Mesenchymal stem cell (in vitro differentiated cells and primary cell): ENCODE data around the gene EBP.

ENCODE experiments used
- DNase-seq: peaks from one replicate; pipeline ENCODE4 v3.0.0-alpha.2; 2013
- H2AFZ ChIP-seq: one replicate; pipeline ENCODE4 v1.6.1; 2013; ENCODE audit warnings: low read depth, mild to moderate bottlenecking, control low read depth, inconsistent platforms, low read length, moderate library complexity
- H2AK5ac ChIP-seq: 2 replicates; pipeline ENCODE4 v1.6.1; 2013; ENCODE audit warnings: low read length, moderate library complexity, mild to moderate bottlenecking, inconsistent platforms; ENCODE audit not compliant: severe bottlenecking
- H2BK120ac ChIP-seq: one replicate; pipeline ENCODE4 v1.6.1; 2013; ENCODE audit warnings: low read depth, mild to moderate bottlenecking, inconsistent platforms, low read length, moderate library complexity
- H2BK12ac ChIP-seq, 2 experiments: one replicate each; pipeline ENCODE4 v1.6.1; 2013; ENCODE audit warnings: inconsistent platforms in 2 of 2, low read length in 2 of 2, mild to moderate bottlenecking in 2 of 2, moderate library complexity in 2 of 2, control low read depth in 1 of 2
- H2BK15ac ChIP-seq: one replicate; pipeline ENCODE4 v1.6.1; 2013; ENCODE audit warnings: mild to moderate bottlenecking, low read depth, inconsistent platforms; ENCODE audit not compliant: poor library complexity, severe bottlenecking
- H2BK5ac ChIP-seq: 2 replicates; pipeline ENCODE4 v1.6.1; 2013; ENCODE audit warnings: low read depth, mild to moderate bottlenecking, low read length, control low read depth, inconsistent platforms; ENCODE audit not compliant: poor library complexity, severe bottlenecking
- H3K14ac ChIP-seq, 2 experiments: one replicate each; pipeline ENCODE4 v1.6.1; 2013; ENCODE audit warnings: inconsistent platforms in 2 of 2, low read length in 2 of 2, control low read depth in 1 of 2, mild to moderate bottlenecking in 1 of 2, moderate library complexity in 1 of 2
- H3K18ac ChIP-seq, 2 experiments: one replicate each; pipeline ENCODE4 v1.6.1; 2013; ENCODE audit warnings: inconsistent platforms in 2 of 2, low read length in 2 of 2, control low read depth in 1 of 2, low read depth in 1 of 2, mild to moderate bottlenecking in 1 of 2
- H3K23ac ChIP-seq, 2 experiments: one replicate each; pipeline ENCODE4 v1.6.1; 2013; ENCODE audit warnings: inconsistent platforms in 2 of 2, low read length in 2 of 2, mild to moderate bottlenecking in 2 of 2, moderate library complexity in 2 of 2, control low read depth in 1 of 2
- H3K27ac ChIP-seq: 2 replicates; pipeline ENCODE4 v1.5.1; 2013; ENCODE audit warnings: mild to moderate bottlenecking, moderate library complexity, low read length, control low read depth, inconsistent platforms; ENCODE audit not compliant: poor library complexity, severe bottlenecking
- H3K27me3 ChIP-seq, 2 experiments: 2 replicates each; pipeline versions ENCODE4 v1.6.1 to v1.7.0; 2013; ENCODE audit warnings: low read length in 2 of 2, mild to moderate bottlenecking in 2 of 2, moderate library complexity in 2 of 2, control low read depth in 1 of 2, inconsistent platforms in 1 of 2; ENCODE audit not compliant: control insufficient read depth in 1 of 2, insufficient read depth in 1 of 2
- H3K36me3 ChIP-seq, 2 experiments: 2 replicates each; pipeline versions ENCODE4 v1.6.1 to v1.7.0; 2013; ENCODE audit warnings: low read length in 2 of 2, control low read depth in 1 of 2, inconsistent platforms in 1 of 2, low read depth in 1 of 2, mild to moderate bottlenecking in 1 of 2; ENCODE audit not compliant: insufficient read depth in 2 of 2, control insufficient read depth in 1 of 2
- H3K4ac ChIP-seq, 2 experiments: one replicate each; pipeline ENCODE4 v1.6.1; 2013; ENCODE audit warnings: inconsistent platforms in 2 of 2, low read length in 2 of 2, mild to moderate bottlenecking in 2 of 2, moderate library complexity in 2 of 2, control low read depth in 1 of 2, low read depth in 1 of 2
- H3K4me1 ChIP-seq: 2 replicates; pipeline ENCODE4 v1.6.1; 2013; ENCODE audit warnings: low read depth, low read length, control low read depth; ENCODE audit not compliant: control insufficient read depth, insufficient read depth
- H3K4me2 ChIP-seq: 2 replicates; pipeline ENCODE4 v1.6.1; 2013; ENCODE audit warnings: low read length, mild to moderate bottlenecking, inconsistent platforms; ENCODE audit not compliant: poor library complexity, severe bottlenecking
- H3K4me3 ChIP-seq, 2 experiments: 2 replicates each; pipeline versions ENCODE4 v1.5.1 to v1.7.0; 2013; ENCODE audit warnings: low read length in 2 of 2, mild to moderate bottlenecking in 2 of 2, control low read depth in 1 of 2, low read depth in 1 of 2; ENCODE audit not compliant: insufficient read depth in 1 of 2
- H3K79me1 ChIP-seq: replicated peaks from 2 replicates; pipeline ENCODE4 v1.6.1; 2013; ENCODE audit warnings: mild to moderate bottlenecking, control low read depth, low read length, inconsistent platforms; ENCODE audit not compliant: poor library complexity, severe bottlenecking
- H3K9ac ChIP-seq: 2 replicates; pipeline ENCODE4 v1.7.0; 2013; ENCODE audit warnings: mild to moderate bottlenecking, low read length, moderate library complexity
- H3K9me3 ChIP-seq: 2 replicates; pipeline ENCODE4 v1.7.0; 2013; ENCODE audit warnings: mild to moderate bottlenecking, low read length; ENCODE audit not compliant: control insufficient read depth
- H4K8ac ChIP-seq: one replicate; pipeline ENCODE4 v1.6.1; 2013; ENCODE audit warnings: inconsistent platforms, mild to moderate bottlenecking, low read length, moderate library complexity
- H4K91ac ChIP-seq: one replicate; pipeline ENCODE4 v1.6.1; 2013; ENCODE audit warnings: mild to moderate bottlenecking, low read length, inconsistent platforms
- WGBS: methylation state at CpG from one replicate; pipeline ENCODE4 v1.1.7; 2013; ENCODE audit warnings: mixed read lengths; 5-methylcytosine and 5-hydroxymethylcytosine counted together

The EBP gene

GRCh38 chrX:48520455-48520854 lies 1.2 kb upstream of the EBP start:
- DNase-seq, result no peak
- H2BK12ac ChIP-seq, result no peak overlapping the region
- H3K4ac ChIP-seq, result peak overlapping the region in 1 of 2 experiments; percentile 58
- H2BK15ac ChIP-seq, result no peak overlapping the region
- no peak overlapping the region for H3K9ac ChIP-seq
- H4K8ac ChIP-seq, result no peak overlapping the region
- H3K79me1 ChIP-seq, result peaks cover 4% of the 10 kb centered on the region
- no peak overlapping the region for H3K18ac ChIP-seq
- no peak overlapping the region for H2AK5ac ChIP-seq
- peaks cover 12 to 18% of the 10 kb centered on the region in 2 experiments for H3K36me3 ChIP-seq
- H2BK120ac ChIP-seq, result no peak overlapping the region
- H3K4me1 ChIP-seq, result peaks cover 2% of the 10 kb centered on the region
- H3K14ac ChIP-seq, result no peak overlapping the region
- H2AFZ ChIP-seq, result no peak overlapping the region
- no peaks in the 10 kb centered on the region for H3K9me3 ChIP-seq
- WGBS, result no CpG with 5 or more reads among the region's 2 CpGs
- no peak overlapping the region for H3K4me3 ChIP-seq
- no peak overlapping the region for H3K4me2 ChIP-seq
- H2BK5ac ChIP-seq, result no peak overlapping the region
- no peak overlapping the region for H4K91ac ChIP-seq
- no peaks in the 10 kb centered on the region for H3K27me3 ChIP-seq
- H3K23ac ChIP-seq, result no peak overlapping the region
- no peak overlapping the region for H3K27ac ChIP-seq

GRCh38 chrX:48520976-48521352 lies 644 bp upstream of the EBP start:
- Histone ChIP-seq H3K4me2 (peak overlapping the region; percentile 74), H2AK5ac (no peak overlapping the region), H4K91ac (no peak overlapping the region), H3K18ac (no peak overlapping the region), H3K23ac (no peak overlapping the region), H3K14ac (no peak overlapping the region), H3K27ac (no peak overlapping the region), H2BK15ac (no peak overlapping the region), H2BK120ac (no peak overlapping the region), H3K4me3 (peak overlapping the region in 1 of 2 experiments; percentile 76), H3K36me3 (peaks cover 11 to 13% of the 10 kb centered on the region in 2 experiments), H2BK12ac (no peak overlapping the region), H3K9me3 (no peaks in the 10 kb centered on the region), H3K4ac (no peak overlapping the region), H3K79me1 (peaks cover 4% of the 10 kb centered on the region), H3K9ac (peak overlapping the region; percentile 77), H2AFZ (no peak overlapping the region), H3K4me1 (peaks cover 2% of the 10 kb centered on the region), H2BK5ac (no peak overlapping the region), H3K27me3 (no peaks in the 10 kb centered on the region), H4K8ac (no peak overlapping the region)
- no peak for DNase-seq
- 51% methylated on average over 2 of the region's 2 CpGs for WGBS

- no peak for DNase-seq
- H3K14ac ChIP-seq, result peak overlapping the region in 1 of 2 experiments; percentile 32
- H3K36me3 ChIP-seq, result peaks cover 8 to 11% of the 10 kb centered on the region in 2 experiments
- no peak overlapping the region for H3K23ac ChIP-seq
- peak overlapping the region in 1 of 2 experiments; percentile 7 for H3K4ac ChIP-seq
- H2BK12ac ChIP-seq, result no peak overlapping the region
- peaks cover 0 to 3% of the 10 kb centered on the region in 2 experiments for H3K27me3 ChIP-seq
- peak overlapping the region; percentile 68 to 76 for H3K4me3 ChIP-seq
- H4K8ac ChIP-seq, result no peak overlapping the region
- no peak overlapping the region for H2AFZ ChIP-seq
- no peak overlapping the region for H2BK5ac ChIP-seq
- peaks cover 9% of the 10 kb centered on the region for H3K79me1 ChIP-seq
- peak overlapping the region; percentile 69 for H3K27ac ChIP-seq
- H3K9ac ChIP-seq, result peak overlapping the region; percentile 77
- peaks cover 2% of the 10 kb centered on the region for H3K4me1 ChIP-seq
- peak overlapping the region in 1 of 2 experiments; percentile 82 for H3K18ac ChIP-seq
- H3K9me3 ChIP-seq, result no peaks in the 10 kb centered on the region
- H2BK120ac ChIP-seq, result no peak overlapping the region
- H2AK5ac ChIP-seq, result no peak overlapping the region
- no peak overlapping the region for H4K91ac ChIP-seq
- H3K4me2 ChIP-seq, result peak overlapping the region; percentile 91
- 10% methylated on average over 6 of the region's 10 CpGs for WGBS
- no peak overlapping the region for H2BK15ac ChIP-seq
Observed at GRCh38 chrX:48522291-48522690, 683 bp downstream of the EBP start.

- Histone ChIP-seq H3K4me1 (peaks cover 2% of the 10 kb centered on the region), H3K4me3 (no peak overlapping the region), H2BK120ac (no peak overlapping the region), H2AFZ (no peak overlapping the region), H3K4ac (no peak overlapping the region), H3K79me1 (peaks cover 9% of the 10 kb centered on the region), H2BK15ac (no peak overlapping the region), H3K14ac (no peak overlapping the region), H2BK5ac (no peak overlapping the region), H2AK5ac (no peak overlapping the region), H3K23ac (no peak overlapping the region), H3K27ac (no peak overlapping the region), H3K36me3 (peaks cover 19 to 24% of the 10 kb centered on the region in 2 experiments), H3K4me2 (no peak overlapping the region), H4K8ac (no peak overlapping the region), H4K91ac (no peak overlapping the region), H3K18ac (peak overlapping the region in 1 of 2 experiments; percentile 76), H2BK12ac (no peak overlapping the region), H3K9ac (no peak overlapping the region), H3K27me3 (peaks cover 0 to 5% of the 10 kb centered on the region in 2 experiments), H3K9me3 (no peaks in the 10 kb centered on the region)
- DNase-seq, result no peak
- 95% methylated on average over 5 of the region's 12 CpGs for WGBS
Observed at GRCh38 chrX:48523682-48524081, 2.1 kb downstream of the EBP start.
